CD8-positive, alpha-beta memory T cell (primary cell): ENCODE results near the gene SCN5A. TPM values are rescaled to one million over a fixed set of nuclear protein-coding genes. Genes with fewer than 3 reads are reported as not detected.

Experiments used
- CTCF ChIA-PET: fragments of 350-600 bp; sonication (Branson Sonifier 250); formaldehyde crosslinking; loops from one replicate; lab custom pipeline; 2021; ENCODE audit warnings: antibody characterized with exemption; lab: Charles Lee
- POLR2A ChIA-PET: fragments of 350-600 bp; sonication (Branson Sonifier 250); formaldehyde crosslinking; loops from one replicate; lab custom pipeline; 2021; ENCODE audit warnings: antibody characterized with exemption; lab: Charles Lee
- DNase-seq, 5 donors: peaks; one replicate each; pipeline versions ENCODE4 v3.0.0 to v3.0.0-alpha.2; 2020 to 2022; ENCODE audit warnings: mixed read lengths in 1 of 5
- H3K27ac ChIP-seq: one replicate; pipeline ENCODE4 v1.7.0; 2013; ENCODE audit warnings: low read depth, mild to moderate bottlenecking, low read length, moderate library complexity
- H3K27me3 ChIP-seq: 2 replicates; pipeline ENCODE4 v1.7.0; 2013; ENCODE audit warnings: low read length, mild to moderate bottlenecking; ENCODE audit not compliant: insufficient read depth, poor library complexity, severe bottlenecking
- H3K36me3 ChIP-seq: 2 replicates; pipeline ENCODE4 v1.7.0; 2013; ENCODE audit warnings: mild to moderate bottlenecking, low read length, moderate library complexity; ENCODE audit not compliant: insufficient read depth
- H3K4me1 ChIP-seq: 2 replicates; pipeline ENCODE4 v1.7.0; 2013; ENCODE audit warnings: mild to moderate bottlenecking, low read length, moderate library complexity; ENCODE audit not compliant: insufficient read depth
- H3K4me3 ChIP-seq: 2 replicates; pipeline ENCODE4 v1.7.0; 2013; ENCODE audit warnings: mild to moderate bottlenecking, low read length
- H3K9me3 ChIP-seq: 2 replicates; pipeline ENCODE4 v1.7.0; 2013; ENCODE audit warnings: mild to moderate bottlenecking, low read length
- H3K27ac Mint-ChIP-seq, 8 donors: one replicate each; pipeline ENCODE4 v1.8.0; 2020 to 2021; ENCODE audit warnings: mixed read lengths in 8 of 8, mild to moderate bottlenecking in 6 of 8, inconsistent platforms in 3 of 8, moderate library complexity in 3 of 8
- H3K27me3 Mint-ChIP-seq, 2 donors: one replicate each; pipeline ENCODE4 v1.8.0; 2020 to 2021; ENCODE audit warnings: mixed read lengths in 2 of 2, mild to moderate bottlenecking in 1 of 2, moderate library complexity in 1 of 2
- H3K36me3 Mint-ChIP-seq, 3 donors: one replicate each; pipeline ENCODE4 v1.8.0; 2020 to 2021; ENCODE audit warnings: mixed read lengths in 3 of 3, inconsistent platforms in 1 of 3, mild to moderate bottlenecking in 1 of 3
- H3K4me1 Mint-ChIP-seq, 3 donors: one replicate each; pipeline ENCODE4 v1.8.0; 2020 to 2021; ENCODE audit warnings: mixed read lengths in 3 of 3, inconsistent platforms in 1 of 3, mild to moderate bottlenecking in 1 of 3
- H3K4me3 Mint-ChIP-seq, 7 donors: one replicate each; pipeline ENCODE4 v1.8.0; 2020 to 2021; ENCODE audit warnings: mixed read lengths in 7 of 7, mild to moderate bottlenecking in 6 of 7, moderate library complexity in 4 of 7, inconsistent platforms in 2 of 7
- H3K9me3 Mint-ChIP-seq, 5 donors: one replicate each; pipeline ENCODE4 v1.8.0; 2020 to 2022; ENCODE audit warnings: mixed read lengths in 5 of 5, mild to moderate bottlenecking in 3 of 5, moderate library complexity in 2 of 5, inconsistent platforms in 1 of 5
- polyA plus RNA-seq: library from polyadenylated mRNA; unstranded; fragments of 300-500 nt; fragmentation: Illumina TruSeq; gene quantifications from one replicate; pipeline ENCODE4 v1.2.3, GENCODE V29; 2021
- total RNA-seq, 2 experiments: library from RNA; stranded (reverse); gene quantifications; one replicate each; pipeline ENCODE4 v1.2.3, GENCODE V29; 2021

Gene SCN5A
- total and polyA plus RNA-seq, 3 experiments from 2014 or later: 0.33 to 0.47 TPM; not detected in 1

GRCh38 chr3:38563070-38563885 is 86.2 kb downstream of the SCN5A start:
- Mint-ChIP-seq H3K4me1 (no peaks in the 10 kb centered on the region), H3K36me3 (no peaks in the 10 kb centered on the region), H3K27ac (peak overlapping the region in 1 of 8 donors; percentile 23), H3K9me3 (no peaks in the 10 kb centered on the region), H3K27me3 (peaks cover 3 to 5% of the 10 kb centered on the region in 2 donors), H3K4me3 (no peak overlapping the region)
- Histone ChIP-seq H3K27me3 (no peaks in the 10 kb centered on the region), H3K36me3 (no peaks in the 10 kb centered on the region), H3K4me1 (no peaks in the 10 kb centered on the region), H3K4me3 (no peak overlapping the region), H3K9me3 (no peaks in the 10 kb centered on the region), H3K27ac (no peak overlapping the region)
- peak in 1 of 5 donors; percentile 24 for DNase-seq
- CTCF ChIA-PET: no interaction called here
- POLR2A ChIA-PET: no interaction called here

- POLR2A ChIA-PET: no interaction called here
- H3K9me3 Mint-ChIP-seq: no peaks in the 10 kb centered on the region
- no peak overlapping the region for H3K4me3 Mint-ChIP-seq
These were observed 87.0 kb downstream of the SCN5A start for GRCh38 chr3:38562467-38562925.

GRCh38 chr3:38561746-38562466 is 87.6 kb downstream of the SCN5A start:
- ChIA-PET POLR2A (no interaction called here), CTCF (no interaction called here)
- H3K9me3 ChIP-seq: no peaks in the 10 kb centered on the region
- Mint-ChIP-seq H3K4me3 (no peak overlapping the region), H3K36me3 (no peaks in the 10 kb centered on the region), H3K4me1 (no peaks in the 10 kb centered on the region), H3K27ac (no peak overlapping the region), H3K9me3 (no peaks in the 10 kb centered on the region), H3K27me3 (peaks cover 3 to 5% of the 10 kb centered on the region in 2 donors)
- no peaks in the 10 kb centered on the region for H3K27me3 ChIP-seq
- no peak overlapping the region for H3K27ac ChIP-seq
- no peaks in the 10 kb centered on the region for H3K4me1 ChIP-seq
- H3K36me3 ChIP-seq: no peaks in the 10 kb centered on the region
- H3K4me3 ChIP-seq: no peak overlapping the region
- peak in 1 of 5 donors; percentile 39 for DNase-seq

More at GRCh38 chr3:38562467-38562925, 87.0 kb downstream of the SCN5A start:
- no peaks in the 10 kb centered on the region for H3K27me3 ChIP-seq
- H3K36me3 ChIP-seq: no peaks in the 10 kb centered on the region
- DNase-seq: peak in 1 of 5 donors; percentile 30
- no peak overlapping the region for H3K27ac ChIP-seq
- H3K4me1 Mint-ChIP-seq: no peaks in the 10 kb centered on the region
- peaks cover 3 to 5% of the 10 kb centered on the region in 2 donors for H3K27me3 Mint-ChIP-seq
- no peaks in the 10 kb centered on the region for H3K4me1 ChIP-seq
- no peaks in the 10 kb centered on the region for H3K36me3 Mint-ChIP-seq
- H3K27ac Mint-ChIP-seq: no peak overlapping the region
- no peaks in the 10 kb centered on the region for H3K9me3 ChIP-seq
- CTCF ChIA-PET: no interaction called here
- no peak overlapping the region for H3K4me3 ChIP-seq

GRCh38 chr3:38560996-38561717 is 88.3 kb downstream of the SCN5A start:
- Mint-ChIP-seq H3K4me1 (no peaks in the 10 kb centered on the region), H3K4me3 (no peak overlapping the region), H3K9me3 (no peaks in the 10 kb centered on the region), H3K27me3 (peaks cover 7 to 9% of the 10 kb centered on the region in 2 donors), H3K36me3 (no peaks in the 10 kb centered on the region), H3K27ac (no peak overlapping the region)
- Histone ChIP-seq H3K4me3 (no peak overlapping the region), H3K36me3 (no peaks in the 10 kb centered on the region), H3K27ac (no peak overlapping the region), H3K27me3 (no peaks in the 10 kb centered on the region), H3K9me3 (no peaks in the 10 kb centered on the region), H3K4me1 (no peaks in the 10 kb centered on the region)
- ChIA-PET CTCF (no interaction called here), POLR2A (no interaction called here)
- DNase-seq: peak in 1 of 5 donors; percentile 22

- Mint-ChIP-seq H3K36me3 (no peaks in the 10 kb centered on the region), H3K27me3 (peaks cover 5 to 9% of the 10 kb centered on the region in 2 donors), H3K27ac (no peak overlapping the region), H3K9me3 (no peaks in the 10 kb centered on the region), H3K4me3 (no peak overlapping the region), H3K4me1 (no peaks in the 10 kb centered on the region)
- H3K27me3 ChIP-seq: no peaks in the 10 kb centered on the region
- POLR2A ChIA-PET: no interaction called here
- H3K27ac ChIP-seq: no peak overlapping the region
- no peaks in the 10 kb centered on the region for H3K9me3 ChIP-seq
- no peaks in the 10 kb centered on the region for H3K36me3 ChIP-seq
- DNase-seq: no peak
- no peaks in the 10 kb centered on the region for H3K4me1 ChIP-seq
- CTCF ChIA-PET: no interaction called here
- H3K4me3 ChIP-seq: no peak overlapping the region
These were observed 89.2 kb downstream of the SCN5A start for GRCh38 chr3:38560284-38560683.

- peaks cover 6 to 10% of the 10 kb centered on the region in 2 donors for H3K27me3 Mint-ChIP-seq
- H3K27ac Mint-ChIP-seq: no peak overlapping the region
- no peak overlapping the region for H3K27ac ChIP-seq
- no peaks in the 10 kb centered on the region for H3K4me1 ChIP-seq
- H3K4me3 ChIP-seq: no peak overlapping the region
- H3K9me3 Mint-ChIP-seq: peaks cover 0 to 2% (median 0%) of the 10 kb centered on the region in 5 donors
- no peak for DNase-seq
- CTCF ChIA-PET: no interaction called here
- H3K27me3 ChIP-seq: no peaks in the 10 kb centered on the region
- no peaks in the 10 kb centered on the region for H3K9me3 ChIP-seq
- no peaks in the 10 kb centered on the region for H3K36me3 ChIP-seq
- no peak overlapping the region for H3K4me3 Mint-ChIP-seq
- H3K36me3 Mint-ChIP-seq: no peaks in the 10 kb centered on the region
- POLR2A ChIA-PET: no interaction called here
- H3K4me1 Mint-ChIP-seq: no peaks in the 10 kb centered on the region
These were observed 90.6 kb downstream of the SCN5A start for GRCh38 chr3:38558864-38559263.

- peaks cover 0 to 4% (median 0%) of the 10 kb centered on the region in 5 donors for H3K9me3 Mint-ChIP-seq
- peaks cover 11% of the 10 kb centered on the region in 2 donors for H3K27me3 Mint-ChIP-seq
- no peaks in the 10 kb centered on the region for H3K4me1 ChIP-seq
- H3K4me3 Mint-ChIP-seq: no peak overlapping the region
- CTCF ChIA-PET: interaction anchor here (1.5 kb wide), 1 partner anchor 35 kb away, joined by 4 read pairs; no protein-coding TSS in a partner anchor
- DNase-seq: no peak
- no peaks in the 10 kb centered on the region for H3K36me3 ChIP-seq
- H3K27ac Mint-ChIP-seq: peak overlapping the region in 1 of 8 donors; percentile 76
- no peak overlapping the region for H3K4me3 ChIP-seq
- no peaks in the 10 kb centered on the region for H3K4me1 Mint-ChIP-seq
- POLR2A ChIA-PET: no interaction called here
- H3K27me3 ChIP-seq: no peaks in the 10 kb centered on the region
- no peak overlapping the region for H3K27ac ChIP-seq
- no peaks in the 10 kb centered on the region for H3K9me3 ChIP-seq
- H3K36me3 Mint-ChIP-seq: no peaks in the 10 kb centered on the region
These were observed 92.7 kb downstream of the SCN5A start for GRCh38 chr3:38556640-38557358.
